OCI-LY1 (cell line): Measurements from ENCODE around the gene FLVCR1.

Source experiments
- H2AFZ ChIP-seq: fragments of 200-600 bp; sonication (generic), shearing (Covaris generic); 2 replicates; pipeline ENCODE4 v1.6.0; 2014; ENCODE audit warnings: antibody characterized with exemption, mild to moderate bottlenecking, low read length
- H3F3A ChIP-seq: fragments of 200-600 bp; sonication (generic), shearing (Covaris generic); 2 replicates; pipeline ENCODE4 v1.6.0; 2014; ENCODE audit warnings: mild to moderate bottlenecking, antibody characterized with exemption, low read length, moderate library complexity; ENCODE audit not compliant: insufficient read depth
- H3K27ac ChIP-seq: fragments of 200-600 bp; sonication (generic); 2 replicates; pipeline ENCODE4 v1.5.1; 2014; ENCODE audit warnings: low read length, mixed run types, mild to moderate bottlenecking, low read depth; ENCODE audit not compliant: poor library complexity, severe bottlenecking
- H3K27me3 ChIP-seq: fragments of 200-600 bp; sonication (generic); 2 replicates; pipeline ENCODE4 v1.6.0; 2014; ENCODE audit warnings: antibody characterized with exemption, mild to moderate bottlenecking, low read length, moderate library complexity; ENCODE audit not compliant: insufficient read depth
- H3K36me3 ChIP-seq: fragments of 200-600 bp; sonication (generic); 2 replicates; pipeline ENCODE4 v1.6.1; 2014; ENCODE audit warnings: mild to moderate bottlenecking, antibody characterized with exemption, low read length, moderate library complexity, mixed read lengths; ENCODE audit not compliant: insufficient read depth
- H3K4me1 ChIP-seq: fragments of 200-600 bp; sonication (generic); 2 replicates; pipeline ENCODE4 v1.5.1; 2014; ENCODE audit warnings: mild to moderate bottlenecking, low read length, moderate library complexity; ENCODE audit not compliant: insufficient read depth, severe bottlenecking
- H3K4me2 ChIP-seq: fragments of 200-600 bp; sonication (generic), shearing (Covaris generic); 2 replicates; pipeline ENCODE4 v1.6.1; 2014; ENCODE audit warnings: low read length
- H3K4me3 ChIP-seq: fragments of 200-600 bp; sonication (generic); 2 replicates; pipeline ENCODE4 v1.5.1; 2014; ENCODE audit warnings: low read length, low read depth, mild to moderate bottlenecking, mixed read lengths; ENCODE audit not compliant: poor library complexity, severe bottlenecking
- H3K79me2 ChIP-seq: fragments of 200-600 bp; shearing (Covaris generic); 2 replicates; pipeline ENCODE4 v1.6.1; 2016; ENCODE audit warnings: mixed run types, low read length, mixed read lengths; ENCODE audit not compliant: insufficient read depth
- H3K9ac ChIP-seq: fragments of 200-600 bp; sonication (generic), shearing (Covaris generic); 2 replicates; pipeline ENCODE4 v1.6.1; 2014; ENCODE audit warnings: mild to moderate bottlenecking, low read length, mixed read lengths
- H3K9me2 ChIP-seq: fragments of 200-600 bp; sonication (generic), shearing (Covaris generic); 2 replicates; pipeline ENCODE4 v1.6.1; 2014; ENCODE audit warnings: low read depth, mild to moderate bottlenecking, low read length, mixed read lengths
- H3K9me3 ChIP-seq: fragments of 200-600 bp; shearing (Covaris generic); 2 replicates; pipeline ENCODE4 v1.6.1; 2014; ENCODE audit warnings: low read length, mixed read lengths
- H4K20me1 ChIP-seq: fragments of 200-600 bp; sonication (generic), shearing (Covaris generic); 2 replicates; pipeline ENCODE4 v1.6.0; 2016; ENCODE audit warnings: mild to moderate bottlenecking, low read length; ENCODE audit not compliant: insufficient read depth
- CTCF ChIP-seq: fragments of 200-600 bp; sonication (generic), shearing (Covaris generic); IDR thresholded peaks from 2 replicates; pipeline ENCODE4 v1.5.1; 2017; ENCODE audit warnings: mild to moderate bottlenecking, antibody characterized with exemption, low read length, moderate library complexity, mixed read lengths
- EZH2 ChIP-seq: fragments of 200-600 bp; sonication (generic), shearing (Covaris generic); IDR thresholded peaks from 2 replicates; pipeline ENCODE4 v1.8.0; 2017; ENCODE audit warnings: borderline replicate concordance, mixed run types, mild to moderate bottlenecking, antibody characterized with exemption, low read length, moderate library complexity, mixed read lengths

The FLVCR1 gene

GRCh38 chr1:212879947-212880690, 22.0 kb downstream of the FLVCR1 start:
- no peak overlapping the region for H3K27ac ChIP-seq
- no peak overlapping the region for H2AFZ ChIP-seq
- H3K79me2 ChIP-seq = no peaks in the 10 kb centered on the region
- H3K36me3 ChIP-seq = peaks cover 69% of the 10 kb centered on the region
- H3K4me2 ChIP-seq = no peak overlapping the region
- H3K9me3 ChIP-seq = no peaks in the 10 kb centered on the region
- H3K27me3 ChIP-seq = no peaks in the 10 kb centered on the region
- no peak overlapping the region for H3K9ac ChIP-seq
- H3K9me2 ChIP-seq = no peaks in the 10 kb centered on the region
- TF ChIP-seq EZH2 (no peak), CTCF (no peak)
- H4K20me1 ChIP-seq = no peaks in the 10 kb centered on the region
- no peak overlapping the region for H3K4me3 ChIP-seq
- no peaks in the 10 kb centered on the region for H3F3A ChIP-seq
- no peaks in the 10 kb centered on the region for H3K4me1 ChIP-seq

GRCh38 chr1:212884592-212884991, 26.5 kb downstream of the FLVCR1 start:
- no peak overlapping the region for H3K4me2 ChIP-seq
- no peaks in the 10 kb centered on the region for H3K9me3 ChIP-seq
- no peak overlapping the region for H2AFZ ChIP-seq
- TF ChIP-seq EZH2 (no peak), CTCF (no peak)
- H3K27me3 ChIP-seq = no peaks in the 10 kb centered on the region
- peaks cover 90% of the 10 kb centered on the region for H3K36me3 ChIP-seq
- H3K4me1 ChIP-seq = no peaks in the 10 kb centered on the region
- no peak overlapping the region for H3K27ac ChIP-seq
- no peaks in the 10 kb centered on the region for H3K9me2 ChIP-seq
- H3F3A ChIP-seq = no peaks in the 10 kb centered on the region
- no peaks in the 10 kb centered on the region for H4K20me1 ChIP-seq
- H3K79me2 ChIP-seq = no peaks in the 10 kb centered on the region
- H3K4me3 ChIP-seq = no peak overlapping the region
- H3K9ac ChIP-seq = no peak overlapping the region

GRCh38 chr1:212892108-212892507, 34.0 kb downstream of the FLVCR1 start:
- TF ChIP-seq EZH2 (no peak), CTCF (no peak)
- no peaks in the 10 kb centered on the region for H3K9me3 ChIP-seq
- H3K9ac ChIP-seq = no peak overlapping the region
- no peaks in the 10 kb centered on the region for H3K79me2 ChIP-seq
- H3K9me2 ChIP-seq = no peaks in the 10 kb centered on the region
- H3K36me3 ChIP-seq = peaks cover 90% of the 10 kb centered on the region
- H3K4me3 ChIP-seq = no peak overlapping the region
- no peaks in the 10 kb centered on the region for H3K4me1 ChIP-seq
- no peak overlapping the region for H3K27ac ChIP-seq
- no peaks in the 10 kb centered on the region for H3F3A ChIP-seq
- H3K27me3 ChIP-seq = no peaks in the 10 kb centered on the region
- no peaks in the 10 kb centered on the region for H4K20me1 ChIP-seq
- no peak overlapping the region for H2AFZ ChIP-seq
- H3K4me2 ChIP-seq = no peak overlapping the region
